Ovary (tissue), 3 donors: ENCODE data around the gene ZFPM1.

Experiments
- EP300 ChIP-seq: sonication (generic); formaldehyde crosslinking; IDR thresholded peaks from one replicate; pipeline ENCODE4 v1.6.1; 2017; ENCODE audit warnings: antibody characterized with exemption
- POLR2A ChIP-seq: fragments of 450-650 bp; IDR thresholded peaks from one replicate; pipeline ENCODE4 v1.6.1; 2017; ENCODE audit warnings: antibody characterized with exemption, mild to moderate bottlenecking, moderate library complexity
- TF ChIP-seq, protein P1 (sequence below), 3 donors: fragments of 450-650 bp in 2 of 3; fragments of 200-600 bp in 1 of 3; IDR thresholded peaks; one replicate each; pipeline versions ENCODE4 v1.5.1 to v1.8.0; 2016 to 2022; ENCODE audit warnings: antibody characterized with exemption in 3 of 3, mild to moderate bottlenecking in 1 of 3
- donor health status: DM: no; HTN: no; CAD: no.

DNA sequence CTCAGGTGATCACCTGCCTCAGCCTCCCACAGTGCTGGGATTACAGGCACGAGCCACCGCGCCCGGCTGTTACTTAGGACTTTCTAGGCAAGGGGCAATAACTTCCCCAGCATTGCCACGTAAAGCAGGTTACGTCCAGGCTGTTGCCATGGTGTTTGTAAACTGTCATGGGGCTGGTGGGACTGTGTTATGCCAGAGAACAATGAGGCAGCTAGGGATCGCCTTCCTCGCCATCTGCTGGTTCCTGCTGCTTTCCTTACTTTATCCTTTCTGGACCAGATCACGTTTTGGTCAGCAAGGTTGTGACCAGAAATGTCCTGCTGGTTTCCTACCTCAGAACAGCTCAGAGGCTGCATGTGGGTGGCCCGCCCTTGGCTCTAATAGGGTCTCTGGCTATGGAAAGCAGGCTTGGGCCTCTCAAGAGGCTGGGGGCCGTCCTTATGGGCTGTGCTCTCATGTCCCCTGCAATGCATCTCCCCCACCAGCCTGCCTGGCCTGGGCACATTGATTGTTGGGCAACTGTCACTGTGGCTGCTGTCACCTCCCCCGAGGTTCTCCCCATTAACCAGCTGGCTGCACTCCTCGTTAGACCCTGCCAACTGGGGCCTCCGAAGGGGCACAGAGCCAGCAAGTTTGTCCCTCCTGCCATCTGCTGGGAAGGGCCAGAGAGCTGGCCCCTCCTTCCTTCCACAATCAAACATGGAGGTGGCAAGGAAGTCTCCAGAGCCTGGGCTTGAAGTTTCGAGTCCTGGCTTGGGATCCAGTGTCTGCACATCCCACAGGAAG lies 88.9 kb downstream of the ZFPM1 start:
- TF ChIP-seq, protein P1, sequence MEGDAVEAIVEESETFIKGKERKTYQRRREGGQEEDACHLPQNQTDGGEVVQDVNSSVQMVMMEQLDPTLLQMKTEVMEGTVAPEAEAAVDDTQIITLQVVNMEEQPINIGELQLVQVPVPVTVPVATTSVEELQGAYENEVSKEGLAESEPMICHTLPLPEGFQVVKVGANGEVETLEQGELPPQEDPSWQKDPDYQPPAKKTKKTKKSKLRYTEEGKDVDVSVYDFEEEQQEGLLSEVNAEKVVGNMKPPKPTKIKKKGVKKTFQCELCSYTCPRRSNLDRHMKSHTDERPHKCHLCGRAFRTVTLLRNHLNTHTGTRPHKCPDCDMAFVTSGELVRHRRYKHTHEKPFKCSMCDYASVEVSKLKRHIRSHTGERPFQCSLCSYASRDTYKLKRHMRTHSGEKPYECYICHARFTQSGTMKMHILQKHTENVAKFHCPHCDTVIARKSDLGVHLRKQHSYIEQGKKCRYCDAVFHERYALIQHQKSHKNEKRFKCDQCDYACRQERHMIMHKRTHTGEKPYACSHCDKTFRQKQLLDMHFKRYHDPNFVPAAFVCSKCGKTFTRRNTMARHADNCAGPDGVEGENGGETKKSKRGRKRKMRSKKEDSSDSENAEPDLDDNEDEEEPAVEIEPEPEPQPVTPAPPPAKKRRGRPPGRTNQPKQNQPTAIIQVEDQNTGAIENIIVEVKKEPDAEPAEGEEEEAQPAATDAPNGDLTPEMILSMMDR (IDR thresholded peaks at IDR 0.05) = no peak
- no peak for TF ChIP-seq POLR2A
- TF ChIP-seq EP300 = no peak
